ENCODE data around the gene SPTBN4.
"Not testable (repeated sequence)": the region's sequence is repeated elsewhere in the genome, so short reads cannot be mapped to it uniquely, and the experiment has no call there.

The SPTBN4 gene

GRCh38 chr19:40623403-40624251 is 156.8 kb downstream of the SPTBN4 start:
- no peak for DNase-seq

GRCh38 chr19:40624369-40625153 is 157.8 kb downstream of the SPTBN4 start:
- not testable (repeated sequence) for DNase-seq

- DNase-seq = no peak
Observed at GRCh38 chr19:40625406-40626120, 158.8 kb downstream of the SPTBN4 start.

All from bone marrow (tissue), 2 donors.